ENCODE measurements around the gene CCSER1.

DNA sequence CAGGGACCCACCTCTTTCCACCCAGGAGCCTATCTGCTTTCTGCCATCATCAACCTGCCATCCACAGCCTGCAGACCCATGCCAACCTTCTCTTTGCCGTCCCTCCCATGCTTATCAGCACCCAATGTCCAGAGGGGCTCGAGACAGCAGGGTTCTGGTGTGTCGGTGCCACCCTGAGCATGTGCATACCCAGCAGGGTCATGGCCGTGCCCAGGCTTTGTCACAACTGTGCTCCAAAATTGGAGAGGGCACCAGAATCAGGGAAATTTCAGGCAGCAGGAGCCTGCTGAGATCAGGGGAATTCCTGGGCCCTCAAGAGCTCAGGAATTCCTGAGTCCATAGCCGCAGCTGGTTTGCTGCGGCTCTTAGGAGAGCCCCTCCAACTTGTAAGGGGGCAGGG is 330.6 kb downstream of the CCSER1 start:
- TF ChIP-seq EZH2 (IDR thresholded peaks at IDR 0.05; ENCODE audit: borderline replicate concordance, insufficient read depth, low read length, poor library complexity, severe bottlenecking): no peak
- TF ChIP-seq EP300 (conservative IDR thresholded peaks at IDR 0.05; ENCODE audit: poor library complexity, severe bottlenecking): no peak
- TF ChIP-seq, protein P1, sequence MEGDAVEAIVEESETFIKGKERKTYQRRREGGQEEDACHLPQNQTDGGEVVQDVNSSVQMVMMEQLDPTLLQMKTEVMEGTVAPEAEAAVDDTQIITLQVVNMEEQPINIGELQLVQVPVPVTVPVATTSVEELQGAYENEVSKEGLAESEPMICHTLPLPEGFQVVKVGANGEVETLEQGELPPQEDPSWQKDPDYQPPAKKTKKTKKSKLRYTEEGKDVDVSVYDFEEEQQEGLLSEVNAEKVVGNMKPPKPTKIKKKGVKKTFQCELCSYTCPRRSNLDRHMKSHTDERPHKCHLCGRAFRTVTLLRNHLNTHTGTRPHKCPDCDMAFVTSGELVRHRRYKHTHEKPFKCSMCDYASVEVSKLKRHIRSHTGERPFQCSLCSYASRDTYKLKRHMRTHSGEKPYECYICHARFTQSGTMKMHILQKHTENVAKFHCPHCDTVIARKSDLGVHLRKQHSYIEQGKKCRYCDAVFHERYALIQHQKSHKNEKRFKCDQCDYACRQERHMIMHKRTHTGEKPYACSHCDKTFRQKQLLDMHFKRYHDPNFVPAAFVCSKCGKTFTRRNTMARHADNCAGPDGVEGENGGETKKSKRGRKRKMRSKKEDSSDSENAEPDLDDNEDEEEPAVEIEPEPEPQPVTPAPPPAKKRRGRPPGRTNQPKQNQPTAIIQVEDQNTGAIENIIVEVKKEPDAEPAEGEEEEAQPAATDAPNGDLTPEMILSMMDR (IDR thresholded peaks at IDR 0.05; ENCODE audit: poor library complexity, severe bottlenecking): no peak
- no peak for TF ChIP-seq REST (IDR thresholded peaks at IDR 0.05; ENCODE audit: borderline replicate concordance)
- no peak for TF ChIP-seq RAD21 (conservative IDR thresholded peaks at IDR 0.05)
- TF ChIP-seq MXI1 (conservative IDR thresholded peaks at IDR 0.05; ENCODE audit: poor library complexity, severe bottlenecking): no peak
- TF ChIP-seq POLR2AphosphoS5 (IDR thresholded peaks at IDR 0.05): no peak
- TF ChIP-seq SMC3 (conservative IDR thresholded peaks at IDR 0.05; ENCODE audit: poor library complexity): no peak
- TF ChIP-seq TAF1 (IDR thresholded peaks at IDR 0.05; ENCODE audit: low read depth): no peak

Measured in neural cell (in vitro differentiated cells).